ENCODE measurements around the gene SEL1L3.

SEL1L3 gene

DNA sequence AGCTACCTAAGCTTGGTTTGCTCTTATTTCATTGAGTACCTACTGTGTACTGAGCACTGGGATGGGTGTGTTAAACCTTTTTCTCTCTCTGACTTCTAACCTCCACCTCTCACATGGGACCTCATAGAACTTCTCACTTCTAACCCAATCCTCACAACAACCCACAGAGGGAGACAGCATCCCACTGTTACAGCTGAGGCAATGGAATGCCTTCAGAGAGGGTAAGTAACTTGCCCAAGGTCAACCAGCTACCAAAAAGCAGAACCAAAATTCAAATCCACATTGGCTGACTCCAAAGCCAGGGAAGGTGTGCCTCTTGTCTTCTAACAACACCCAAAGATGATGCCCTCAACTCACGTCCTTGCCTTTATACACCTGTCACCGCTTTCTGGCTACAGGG is 5.4 kb downstream of the SEL1L3 start:
- no peak for DNase-seq (ENCODE audit: low read depth in 4 of 4, low spot score in 1 of 4)

- DNase-seq (ENCODE audit: low read depth in 4 of 4, low spot score in 1 of 4): no peak
Observed at GRCh38 chr4:25856756-25857155, 6.0 kb downstream of the SEL1L3 start.

- no peak for DNase-seq (ENCODE audit: low read depth in 4 of 4, low spot score in 1 of 4)
Observed at GRCh38 chr4:25852103-25852502, 10.7 kb downstream of the SEL1L3 start.

GRCh38 chr4:25847329-25847728 is 15.5 kb downstream of the SEL1L3 start:
- DNase-seq (ENCODE audit: low read depth in 4 of 4, low spot score in 1 of 4): no peak

DNA sequence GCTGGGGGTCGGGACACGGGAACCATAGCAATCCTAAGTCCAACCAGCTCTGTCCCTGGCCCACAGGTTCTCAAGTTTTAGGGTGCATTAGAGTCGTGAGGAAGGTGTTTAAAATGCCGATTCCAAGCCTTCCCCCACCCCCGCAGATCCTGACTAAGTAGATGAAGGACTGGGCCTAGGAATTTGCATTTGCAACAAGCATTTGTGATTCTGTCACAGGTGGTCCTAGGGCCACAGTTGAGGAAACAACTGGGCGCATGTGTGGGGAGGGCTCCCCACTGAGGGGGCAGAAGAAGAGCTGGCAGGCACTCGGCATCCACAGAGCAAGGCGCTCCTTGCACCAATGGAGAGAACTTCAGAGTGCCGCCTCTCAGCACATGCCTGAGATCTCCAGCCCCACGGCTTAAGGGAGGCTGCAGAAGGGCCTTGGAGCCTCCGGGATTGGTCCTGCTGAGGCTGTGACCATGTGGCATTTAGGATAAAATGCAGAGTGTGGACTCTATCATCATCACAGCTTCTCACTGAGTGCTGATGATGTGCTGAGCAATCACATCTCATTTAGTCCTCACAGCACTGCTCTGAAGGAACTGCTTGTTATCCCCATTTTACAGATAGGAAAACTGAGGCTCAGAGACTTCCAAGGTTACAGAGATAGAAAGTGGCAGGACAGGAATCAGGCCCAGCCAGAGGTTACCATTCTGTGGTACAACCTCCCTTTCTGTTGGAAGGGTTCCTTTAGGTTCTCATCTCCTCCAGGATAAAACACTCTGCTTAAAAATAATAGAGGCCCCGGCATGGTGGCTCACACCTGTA is 16.7 kb downstream of the SEL1L3 start:
- DNase-seq (ENCODE audit: low read depth in 4 of 4, low spot score in 1 of 4): no peak

DNA sequence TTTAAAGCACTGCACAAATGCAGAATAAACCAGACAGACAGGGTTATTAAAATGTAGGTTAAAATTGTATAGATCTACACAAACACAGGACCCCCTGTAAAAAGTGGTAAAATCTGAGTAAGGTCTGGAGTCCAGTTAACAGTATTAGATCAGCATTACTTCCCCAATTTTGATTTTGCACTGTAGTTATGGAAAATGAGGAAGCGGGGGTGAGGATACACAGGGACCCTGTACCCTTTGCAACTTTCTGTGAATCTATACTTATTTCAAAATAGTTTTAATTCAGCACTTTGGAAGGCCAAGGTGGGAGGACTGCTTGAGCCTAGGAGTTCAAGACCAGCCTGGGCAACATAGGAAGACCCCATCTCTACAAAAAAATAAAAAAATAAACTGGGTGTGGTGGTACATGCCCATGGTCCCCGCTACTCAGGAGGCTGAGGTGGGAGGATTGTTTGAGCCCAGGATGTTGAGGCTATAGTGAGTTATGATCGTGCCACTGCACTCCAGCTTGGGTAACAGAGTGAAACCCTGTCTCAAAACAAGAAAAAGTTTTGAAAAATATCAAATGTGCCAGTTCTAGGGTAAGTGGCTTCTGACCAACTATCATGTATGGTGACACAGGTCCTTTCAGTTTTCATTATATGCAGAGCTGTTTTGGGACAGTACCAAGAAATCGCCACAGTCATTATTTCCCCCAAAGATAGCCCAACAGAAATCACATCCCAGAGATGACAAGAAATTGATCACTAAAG is 17.7 kb downstream of the SEL1L3 start:
- DNase-seq (ENCODE audit: low read depth in 4 of 4, low spot score in 1 of 4): no peak

- no peak for DNase-seq (ENCODE audit: low read depth in 4 of 4, low spot score in 1 of 4)
Observed at GRCh38 chr4:25843340-25844097, 19.3 kb downstream of the SEL1L3 start.

GRCh38 chr4:25842229-25842845 is 20.5 kb downstream of the SEL1L3 start:
- DNase-seq (ENCODE audit: low read depth in 4 of 4, low spot score in 1 of 4): no peak

DNA sequence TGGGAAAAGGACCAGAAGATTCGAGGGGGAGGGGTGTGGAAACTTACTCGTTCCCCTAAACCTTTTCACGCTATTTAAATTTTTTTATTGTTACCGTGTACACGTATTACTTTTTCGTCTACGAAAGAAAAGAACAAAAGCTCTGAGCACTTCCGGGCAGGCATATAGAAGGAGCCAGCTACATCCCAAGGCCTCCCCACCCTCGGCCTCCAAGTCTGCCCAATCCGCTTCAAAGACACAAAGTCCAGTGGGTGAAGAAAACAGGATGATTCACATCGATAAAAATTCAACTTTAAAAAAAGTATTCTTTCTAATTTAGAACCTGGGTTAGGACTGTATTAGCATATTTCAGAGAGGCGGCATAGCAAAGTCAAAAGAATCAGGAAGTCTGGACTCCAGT is 23.1 kb downstream of the SEL1L3 start:
- no peak for DNase-seq (ENCODE audit: low read depth in 4 of 4, low spot score in 1 of 4)

DNA sequence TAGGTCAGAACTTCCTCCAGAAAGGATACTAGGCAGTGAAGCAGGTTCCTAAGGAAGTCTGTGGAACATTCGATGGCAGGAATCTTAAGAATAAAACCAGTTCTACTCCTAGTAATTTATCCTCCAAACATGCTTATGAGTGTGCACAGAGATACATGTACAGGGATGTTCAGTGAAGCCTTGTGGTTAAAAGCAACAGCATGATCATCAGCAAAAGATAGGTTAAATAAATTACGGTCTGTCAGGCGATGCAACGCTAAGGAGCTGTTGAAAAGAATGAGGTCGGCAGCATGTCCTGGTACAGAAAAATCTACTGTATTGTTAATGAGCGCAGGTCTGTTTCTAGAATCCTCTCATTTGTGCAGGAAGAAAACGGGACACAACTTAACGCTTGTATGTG is 23.6 kb downstream of the SEL1L3 start:
- DNase-seq (ENCODE audit: low read depth in 4 of 4, low spot score in 1 of 4): no peak

- no peak for DNase-seq (ENCODE audit: low read depth in 4 of 4, low spot score in 1 of 4)
Observed at GRCh38 chr4:25838526-25838925, 24.3 kb downstream of the SEL1L3 start.

DNA sequence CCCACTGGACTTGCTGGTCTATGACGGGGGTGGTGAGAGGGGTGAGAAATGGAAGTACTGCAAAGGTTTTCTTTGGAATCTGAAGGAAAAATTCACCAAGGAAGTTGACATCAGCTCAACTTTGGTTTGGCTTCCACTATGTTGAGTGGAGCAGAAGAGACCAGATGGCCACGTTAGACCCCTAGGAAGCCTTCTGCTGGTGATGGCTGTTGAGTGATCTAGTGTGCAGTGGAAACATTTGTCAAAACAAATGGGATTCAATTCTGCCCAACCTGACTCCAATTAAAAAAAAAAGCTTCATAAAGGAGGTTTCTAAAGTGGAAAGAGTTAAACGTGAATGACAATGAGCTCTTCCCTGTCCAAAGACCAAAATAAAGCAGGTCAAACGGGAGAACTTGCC is 25.7 kb downstream of the SEL1L3 start:
- no peak for DNase-seq (ENCODE audit: low read depth in 4 of 4, low spot score in 1 of 4)

- no peak for DNase-seq (ENCODE audit: low read depth in 4 of 4, low spot score in 1 of 4)
Observed at GRCh38 chr4:25835384-25835783, 27.4 kb downstream of the SEL1L3 start.

GRCh38 chr4:25834411-25835107 is 28.2 kb downstream of the SEL1L3 start:
- no peak for DNase-seq (ENCODE audit: low read depth in 4 of 4, low spot score in 1 of 4)

- DNase-seq (ENCODE audit: low read depth in 4 of 4, low spot score in 1 of 4): no peak
Observed at GRCh38 chr4:25830548-25830947, 32.2 kb downstream of the SEL1L3 start.

GRCh38 chr4:25827897-25828296 is 34.9 kb downstream of the SEL1L3 start:
- DNase-seq (ENCODE audit: low read depth in 4 of 4, low spot score in 1 of 4): no peak

DNA sequence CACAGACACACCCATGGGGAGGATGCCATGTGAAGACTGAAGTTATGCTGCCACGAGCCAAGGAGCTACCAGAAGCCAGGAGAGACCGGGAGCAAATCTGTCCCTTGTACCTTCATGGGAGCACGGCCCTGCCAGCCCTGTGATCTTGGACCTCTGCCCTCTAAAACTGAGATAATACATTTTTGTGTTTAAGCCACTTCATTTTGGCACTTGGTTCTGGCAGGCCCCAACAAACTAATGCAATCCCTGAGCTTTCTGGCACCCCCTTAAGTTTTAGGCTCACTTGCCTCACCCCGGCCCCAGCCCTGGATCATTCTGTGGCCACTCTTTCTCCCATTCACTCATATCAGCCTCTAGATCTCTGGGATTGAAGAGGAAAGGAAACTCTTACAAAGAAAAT is 35.4 kb downstream of the SEL1L3 start:
- no peak for DNase-seq (ENCODE audit: low read depth in 4 of 4, low spot score in 1 of 4)

DNA sequence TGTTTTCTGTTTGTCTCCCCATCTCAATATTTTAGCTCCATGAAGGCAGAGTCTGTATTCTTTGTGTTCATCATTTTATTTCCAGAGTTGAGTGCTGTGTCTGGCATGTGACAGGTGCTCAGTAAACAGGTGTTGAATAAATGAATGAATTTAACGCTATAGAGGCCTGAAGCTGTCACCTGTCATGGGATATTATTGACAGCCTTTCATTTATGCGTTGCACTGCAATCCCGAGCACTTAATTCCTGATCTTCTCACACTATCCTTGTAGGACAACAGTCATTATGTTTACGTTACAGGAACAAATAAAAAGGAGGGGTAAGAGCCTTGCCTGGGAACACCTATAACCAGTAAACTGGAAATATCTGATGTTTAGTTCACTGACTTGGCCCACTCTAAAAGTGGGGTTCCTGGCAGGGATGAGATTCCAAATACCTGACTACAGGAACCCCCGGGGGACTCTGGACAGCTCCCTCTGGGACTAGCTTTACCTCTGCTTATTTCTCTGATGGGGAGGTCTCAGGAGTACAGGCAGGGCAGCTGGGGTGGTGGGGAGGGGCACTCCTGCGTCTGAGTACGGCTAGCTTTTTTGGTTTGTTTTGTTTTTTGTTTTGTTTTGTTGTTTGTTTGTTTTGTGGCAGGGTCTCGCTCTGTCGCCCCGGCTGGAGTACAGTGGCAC is 36.6 kb downstream of the SEL1L3 start:
- DNase-seq (ENCODE audit: low read depth in 4 of 4, low spot score in 1 of 4): no peak

- DNase-seq (ENCODE audit: low read depth in 4 of 4, low spot score in 1 of 4): no peak
Observed at GRCh38 chr4:25823632-25824031, 39.2 kb downstream of the SEL1L3 start.

GRCh38 chr4:25821899-25822298 is 40.9 kb downstream of the SEL1L3 start:
- DNase-seq (ENCODE audit: low read depth in 4 of 4, low spot score in 1 of 4): no peak

Data from stimulated activated CD4-positive, alpha-beta T cell treated with anti-CD3 and anti-CD28 coated beads, Interleukin-1b, Interleukin-23, amount 100 ng/mL, for 24 hours (primary cell).